GM18520 (cell line): Measurements from ENCODE around the gene BIN2.
A peak's percentile ranks its signal among the peaks of the same experiment; 100 is the strongest.
"Not testable (repeated sequence)": the region's sequence is repeated elsewhere in the genome, so short reads cannot be mapped to it uniquely, and the experiment has no call there.

ENCODE experiments used
- ATAC-seq: cut with Tn5 transposase; IDR thresholded peaks from one replicate; pipeline ENCODE4 v1.9.1; 2021; ENCODE audit not compliant: unreplicated experiment

BIN2 gene

GRCh38 chr12:51318057-51318806 lies 5.7 kb downstream of the BIN2 start:
- ATAC-seq, result not testable (repeated sequence)

GRCh38 chr12:51311389-51311788 lies 12.6 kb downstream of the BIN2 start:
- no peak for ATAC-seq

GRCh38 chr12:51307655-51308593 lies 16.1 kb downstream of the BIN2 start:
- ATAC-seq, result no peak

- ATAC-seq, result no peak
These were observed 17.5 kb downstream of the BIN2 start for GRCh38 chr12:51306507-51306906.

GRCh38 chr12:51300768-51301167 lies 23.2 kb downstream of the BIN2 start:
- ATAC-seq, result not testable (repeated sequence)

GRCh38 chr12:51295651-51296050 lies 28.3 kb downstream of the BIN2 start:
- no peak for ATAC-seq

GRCh38 chr12:51294097-51294496 lies 29.9 kb downstream of the BIN2 start:
- not testable (repeated sequence) for ATAC-seq

GRCh38 chr12:51293696-51294095 lies 30.3 kb downstream of the BIN2 start:
- no peak for ATAC-seq

- ATAC-seq, result not testable (repeated sequence)
These were observed 32.1 kb downstream of the BIN2 start for GRCh38 chr12:51291603-51292513.

GRCh38 chr12:51285843-51286242 lies 38.1 kb downstream of the BIN2 start:
- ATAC-seq, result no peak

GRCh38 chr12:51281202-51281924 lies 42.6 kb downstream of the BIN2 start:
- no peak for ATAC-seq

GRCh38 chr12:51275088-51275487 lies 48.9 kb downstream of the BIN2 start:
- no peak for ATAC-seq

- not testable (repeated sequence) for ATAC-seq
These were observed 51.2 kb downstream of the BIN2 start for GRCh38 chr12:51272810-51273209.

GRCh38 chr12:51270951-51271518 lies 52.9 kb downstream of the BIN2 start:
- ATAC-seq, result no peak

GRCh38 chr12:51270067-51270950 lies 53.7 kb downstream of the BIN2 start, which contains the start of gene SMAGP:
TSS of gene SMAGP (minus strand) at chr12:51270415. CDS start at chr12:51269278, 1,137 bp downstream.
- no peak for ATAC-seq

- ATAC-seq, result no peak
These were observed 54.6 kb downstream of the BIN2 start for GRCh38 chr12:51269174-51270066.

GRCh38 chr12:51265024-51265423 lies 59.0 kb downstream of the BIN2 start:
- ATAC-seq, result peak; percentile 82

GRCh38 chr12:51264297-51264696 lies 59.7 kb downstream of the BIN2 start:
- ATAC-seq, result no peak
